ENCODE measurements around the gene NDUFB7.

DNA sequence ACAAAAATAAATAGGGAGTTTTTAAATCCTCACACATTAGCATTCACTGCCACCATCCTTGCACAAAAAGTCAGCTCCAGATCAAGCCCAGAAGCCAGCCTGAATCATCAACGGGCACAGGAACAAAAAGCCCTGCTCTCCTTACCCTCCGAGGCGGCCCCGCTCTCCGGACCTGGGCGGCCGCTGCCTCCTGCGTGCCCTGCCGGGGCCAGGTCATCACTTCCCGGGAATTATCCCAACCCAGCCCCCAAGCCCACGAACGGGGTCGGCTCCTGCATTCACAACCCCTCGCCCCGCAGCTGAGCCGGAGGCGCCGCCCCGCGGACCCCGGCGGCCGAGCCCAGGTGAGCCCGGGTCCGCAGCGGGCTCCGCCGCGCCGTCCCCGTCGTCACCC, 54.4 kb downstream of the NDUFB7 start:
- TF ChIP-seq CTCF (IDR thresholded peaks at IDR 0.05) (no peak), POLR2A (IDR thresholded peaks at IDR 0.05) (no peak)

Measured in testis (tissue), 2 donors.